ENCODE measurements around the gene PHACTR1. TPM values are rescaled to one million over a fixed set of nuclear protein-coding genes. Genes with fewer than 3 reads are reported as not detected.

PHACTR1 gene
- total RNA-seq, 6 experiments from 2014 or later = 0.20 to 3.5 (median 0.93) TPM

GRCh38 chr6:12813321-12813720 lies 96.8 kb downstream of the PHACTR1 start:
- TF ChIP-seq CTCF (IDR thresholded peaks at IDR 0.05) (no peak), POLR2A (IDR thresholded peaks at IDR 0.05) (no peak)
- ATAC-seq (no peak), DNase-seq (no peak)
- H3K27ac ChIP-seq = no peak overlapping the region
- H3K9me3 ChIP-seq = no peaks in the 10 kb centered on the region
- no peaks in the 10 kb centered on the region for H3K27me3 ChIP-seq
- no peaks in the 10 kb centered on the region for H3K36me3 ChIP-seq
- intact Hi-C loops (cut with DNase I) = no loop called here
- no peaks in the 10 kb centered on the region for H3K4me1 ChIP-seq
- WGBS (ENCODE audit: insufficient coverage, low coverage, low lambda C conversion rate, missing lambda C conversion rate) = 67% methylated on average over 1 of the region's 2 CpGs
- H3K4me3 ChIP-seq = no peak overlapping the region

- Histone ChIP-seq H3K36me3 (no peaks in the 10 kb centered on the region), H3K4me3 (no peak overlapping the region), H3K9me3 (no peaks in the 10 kb centered on the region), H3K4me1 (no peaks in the 10 kb centered on the region), H3K27me3 (no peaks in the 10 kb centered on the region), H3K27ac (no peak overlapping the region)
- WGBS (ENCODE audit: insufficient coverage, low coverage, low lambda C conversion rate, missing lambda C conversion rate) = 100% methylated on average over 2 of the region's 2 CpGs
- DNase-seq = no peak
- ATAC-seq = no peak
- intact Hi-C loops (cut with DNase I) = no loop called here
- TF ChIP-seq POLR2A (IDR thresholded peaks at IDR 0.05) (no peak), CTCF (IDR thresholded peaks at IDR 0.05) (no peak)
Observed at GRCh38 chr6:12814015-12814414, 97.4 kb downstream of the PHACTR1 start.

GRCh38 chr6:12815089-12815488 lies 98.5 kb downstream of the PHACTR1 start:
- Histone ChIP-seq H3K4me1 (no peaks in the 10 kb centered on the region), H3K36me3 (no peaks in the 10 kb centered on the region), H3K27ac (no peak overlapping the region), H3K27me3 (no peaks in the 10 kb centered on the region), H3K9me3 (no peaks in the 10 kb centered on the region), H3K4me3 (no peak overlapping the region)
- intact Hi-C loops (cut with DNase I) = no loop called here
- no peak for TF ChIP-seq CTCF (IDR thresholded peaks at IDR 0.05)
- TF ChIP-seq POLR2A (IDR thresholded peaks at IDR 0.05) = no peak
- DNase-seq (no peak), ATAC-seq (no peak)
- 51% methylated on average over 2 of the region's 2 CpGs for WGBS (ENCODE audit: insufficient coverage, low coverage, low lambda C conversion rate, missing lambda C conversion rate)

- intact Hi-C loops (cut with DNase I) = no loop called here
- H3K27me3 ChIP-seq = no peaks in the 10 kb centered on the region
- DNase-seq (no peak), ATAC-seq (no peak)
- 36% methylated on average over 4 of the region's 4 CpGs for WGBS (ENCODE audit: insufficient coverage, low coverage, low lambda C conversion rate, missing lambda C conversion rate)
- H3K36me3 ChIP-seq = no peaks in the 10 kb centered on the region
- TF ChIP-seq CTCF (IDR thresholded peaks at IDR 0.05) (no peak), POLR2A (IDR thresholded peaks at IDR 0.05) (no peak)
- no peak overlapping the region for H3K27ac ChIP-seq
- no peak overlapping the region for H3K4me3 ChIP-seq
- H3K4me1 ChIP-seq = no peaks in the 10 kb centered on the region
- no peaks in the 10 kb centered on the region for H3K9me3 ChIP-seq
Observed at GRCh38 chr6:12815884-12816600, 99.5 kb downstream of the PHACTR1 start.
